ENCODE data around the gene ZC3H18. TPM values are rescaled to one million over a fixed set of nuclear protein-coding genes. Genes with fewer than 3 reads are reported as not detected.

The ZC3H18 gene
- total and polyA plus RNA-seq, 2 experiments from 2014 or later = 16.8 to 37.1 TPM

GRCh38 chr16:88610080-88610479 lies 39.9 kb downstream of the ZC3H18 start:
- H3K9me3 ChIP-seq (ENCODE audit: low read depth) = no peaks in the 10 kb centered on the region
- 94% methylated on average over 6 of the region's 6 CpGs for WGBS (ENCODE audit: low lambda C conversion rate, missing lambda C conversion rate)
- H2AFZ ChIP-seq = no peak overlapping the region
- no peaks in the 10 kb centered on the region for H3K79me2 ChIP-seq
- H3K4me1 ChIP-seq (ENCODE audit: insufficient read depth) = no peaks in the 10 kb centered on the region
- H3K4me3 ChIP-seq = no peak overlapping the region
- no peaks in the 10 kb centered on the region for H3K27me3 ChIP-seq
- no peak for TF ChIP-seq EZH2phosphoT487 (IDR thresholded peaks at IDR 0.05; ENCODE audit: low read depth, severe bottlenecking, unreplicated experiment)
- no peak for TF ChIP-seq EZH2 (IDR thresholded peaks at IDR 0.05; ENCODE audit: borderline replicate concordance)
- no peak for TF ChIP-seq CTCF (IDR thresholded peaks at IDR 0.05; ENCODE audit: poor library complexity)
- H4K20me1 ChIP-seq (ENCODE audit: insufficient read depth, poor library complexity, severe bottlenecking) = peaks cover 2% of the 10 kb centered on the region
- H3K9me2 ChIP-seq (replicated peaks; ENCODE audit: insufficient read depth) = no peaks in the 10 kb centered on the region
- DNase-seq (ENCODE audit: low spot score) = no peak
- no peak overlapping the region for H3K4me2 ChIP-seq
- H3K27ac ChIP-seq = no peak overlapping the region
- no peaks in the 10 kb centered on the region for H3K36me3 ChIP-seq (replicated peaks; ENCODE audit: insufficient read depth, low read depth)

- Histone ChIP-seq H3K4me1 (ENCODE audit: insufficient read depth) (no peaks in the 10 kb centered on the region), H3K27ac (no peak overlapping the region), H3K4me2 (no peak overlapping the region), H3K4me3 (no peak overlapping the region), H3K9me2 (replicated peaks; ENCODE audit: insufficient read depth) (no peaks in the 10 kb centered on the region), H3K27me3 (no peaks in the 10 kb centered on the region), H4K20me1 (ENCODE audit: insufficient read depth, poor library complexity, severe bottlenecking) (peaks cover 2% of the 10 kb centered on the region), H2AFZ (no peak overlapping the region), H3K36me3 (replicated peaks; ENCODE audit: insufficient read depth, low read depth) (no peaks in the 10 kb centered on the region), H3K9me3 (ENCODE audit: low read depth) (no peaks in the 10 kb centered on the region), H3K79me2 (peaks cover 5% of the 10 kb centered on the region)
- TF ChIP-seq CTCF (IDR thresholded peaks at IDR 0.05; ENCODE audit: poor library complexity) (no peak), EZH2phosphoT487 (IDR thresholded peaks at IDR 0.05; ENCODE audit: low read depth, severe bottlenecking, unreplicated experiment) (no peak), EZH2 (IDR thresholded peaks at IDR 0.05; ENCODE audit: borderline replicate concordance) (no peak)
- 73% methylated on average over 41 of the region's 49 CpGs for WGBS (ENCODE audit: low lambda C conversion rate, missing lambda C conversion rate)
- no peak for DNase-seq (ENCODE audit: low spot score)
These were observed 41.0 kb downstream of the ZC3H18 start for GRCh38 chr16:88610909-88611812.

- Histone ChIP-seq H3K36me3 (replicated peaks; ENCODE audit: insufficient read depth, low read depth) (no peaks in the 10 kb centered on the region), H3K9me3 (ENCODE audit: low read depth) (no peaks in the 10 kb centered on the region), H3K79me2 (peaks cover 6% of the 10 kb centered on the region), H4K20me1 (ENCODE audit: insufficient read depth, poor library complexity, severe bottlenecking) (peaks cover 5% of the 10 kb centered on the region), H3K4me3 (no peak overlapping the region), H3K4me1 (ENCODE audit: insufficient read depth) (peaks cover 7% of the 10 kb centered on the region), H2AFZ (no peak overlapping the region), H3K9me2 (replicated peaks; ENCODE audit: insufficient read depth) (no peaks in the 10 kb centered on the region), H3K27me3 (no peaks in the 10 kb centered on the region), H3K4me2 (no peak overlapping the region), H3K27ac (no peak overlapping the region)
- no peak for TF ChIP-seq EZH2phosphoT487 (IDR thresholded peaks at IDR 0.05; ENCODE audit: low read depth, severe bottlenecking, unreplicated experiment)
- TF ChIP-seq CTCF (IDR thresholded peaks at IDR 0.05; ENCODE audit: poor library complexity) = no peak
- TF ChIP-seq EZH2 (IDR thresholded peaks at IDR 0.05; ENCODE audit: borderline replicate concordance) = no peak
- WGBS (ENCODE audit: low lambda C conversion rate, missing lambda C conversion rate) = 91% methylated on average over 10 of the region's 10 CpGs
- DNase-seq (ENCODE audit: low spot score) = no peak
These were observed 43.1 kb downstream of the ZC3H18 start for GRCh38 chr16:88613293-88613692.
